Endodermal cell (in vitro differentiated cells): ENCODE results near the gene SYNDIG1. TPM values are rescaled to one million over a fixed set of nuclear protein-coding genes. Genes with fewer than 3 reads are reported as not detected.
A peak's percentile ranks its signal among the peaks of the same experiment; 100 is the strongest.

Source experiments
- DNase-seq: peaks from one replicate; pipeline ENCODE4 v3.0.0-alpha.2; 2017
- H3K27ac ChIP-seq: 2 replicates; pipeline ENCODE4 v1.5.1; 2013; ENCODE audit warnings: mild to moderate bottlenecking, low read depth, low read length, moderate library complexity
- H3K27me3 ChIP-seq: 2 replicates; pipeline ENCODE4 v1.6.1; 2013; ENCODE audit warnings: mild to moderate bottlenecking, low read length, moderate library complexity; ENCODE audit not compliant: insufficient read depth, control insufficient read depth, poor library complexity, severe bottlenecking
- H3K36me3 ChIP-seq: 2 replicates; pipeline ENCODE4 v1.7.0; 2013; ENCODE audit warnings: mild to moderate bottlenecking, low read length, moderate library complexity; ENCODE audit not compliant: control insufficient read depth, insufficient read depth
- H3K4me1 ChIP-seq: one replicate; pipeline ENCODE4 v1.7.0; 2013; ENCODE audit warnings: low read length; ENCODE audit not compliant: control insufficient read depth, insufficient read depth
- H3K4me3 ChIP-seq: 2 replicates; pipeline ENCODE4 v1.5.1; 2013; ENCODE audit warnings: mild to moderate bottlenecking, low read length, moderate library complexity
- H3K9ac ChIP-seq: 2 replicates; pipeline ENCODE4 v1.6.1; 2013; ENCODE audit warnings: mild to moderate bottlenecking, low read length, moderate library complexity; ENCODE audit not compliant: poor library complexity, severe bottlenecking; ENCODE audit errors: extremely low read depth
- H3K9me3 ChIP-seq: 2 replicates; pipeline ENCODE4 v1.6.1; 2013; ENCODE audit warnings: mild to moderate bottlenecking, low read length, moderate library complexity; ENCODE audit not compliant: control insufficient read depth
- H3K27ac Mint-ChIP-seq: 2 replicates; pipeline ENCODE4 v1.8.0; 2020; ENCODE audit warnings: mixed read lengths
- H3K27me3 Mint-ChIP-seq: 2 replicates; pipeline ENCODE4 v1.8.0; 2021; ENCODE audit warnings: mild to moderate bottlenecking, mixed read lengths; ENCODE audit not compliant: insufficient read depth
- H3K36me3 Mint-ChIP-seq: 2 replicates; pipeline ENCODE4 v1.8.0; 2020; ENCODE audit warnings: low read depth, mixed read lengths
- H3K4me1 Mint-ChIP-seq: 2 replicates; pipeline ENCODE4 v1.8.0; 2020; ENCODE audit warnings: mixed read lengths
- H3K4me3 Mint-ChIP-seq: 2 replicates; pipeline ENCODE4 v1.8.0; 2020; ENCODE audit warnings: mild to moderate bottlenecking, moderate library complexity, mixed read lengths
- H3K9me3 Mint-ChIP-seq: 2 replicates; pipeline ENCODE4 v1.8.0; 2020; ENCODE audit warnings: mild to moderate bottlenecking, mixed read lengths
- WGBS, 2 experiments: methylation state at CpG; one replicate each; pipeline versions ENCODE4 v1.1.5 to v1.1.7; 2013; ENCODE audit warnings: missing lambda C conversion rate in 2 of 2, mixed read lengths in 1 of 2; ENCODE audit not compliant: insufficient coverage in 1 of 2, insufficient read length in 1 of 2; 5-methylcytosine and 5-hydroxymethylcytosine counted together
- total RNA-seq, 2 donors: library from RNA; stranded (reverse); fragmentation: NEBNext Ultra II Directional in 1 of 2; extraction: Animal tissue kit (Norgen Biotek cat#: 25700) in 1 of 2; gene quantifications; 2 replicates in 1 of 2; 3 replicates in 1 of 2; pipeline ENCODE4 v1.2.1, GENCODE V29; 2021
- TF ChIP-seq, protein P1 (sequence below): fragments of 200-600 bp; sonication (generic); conservative IDR thresholded peaks from 2 replicates; pipeline ENCODE4 v1.5.0; 2021; ENCODE audit warnings: antibody characterized with exemption, mild to moderate bottlenecking

SYNDIG1 gene
- total RNA-seq, 2 donors from 2014 or later = 5.5 to 6.8 TPM

DNA sequence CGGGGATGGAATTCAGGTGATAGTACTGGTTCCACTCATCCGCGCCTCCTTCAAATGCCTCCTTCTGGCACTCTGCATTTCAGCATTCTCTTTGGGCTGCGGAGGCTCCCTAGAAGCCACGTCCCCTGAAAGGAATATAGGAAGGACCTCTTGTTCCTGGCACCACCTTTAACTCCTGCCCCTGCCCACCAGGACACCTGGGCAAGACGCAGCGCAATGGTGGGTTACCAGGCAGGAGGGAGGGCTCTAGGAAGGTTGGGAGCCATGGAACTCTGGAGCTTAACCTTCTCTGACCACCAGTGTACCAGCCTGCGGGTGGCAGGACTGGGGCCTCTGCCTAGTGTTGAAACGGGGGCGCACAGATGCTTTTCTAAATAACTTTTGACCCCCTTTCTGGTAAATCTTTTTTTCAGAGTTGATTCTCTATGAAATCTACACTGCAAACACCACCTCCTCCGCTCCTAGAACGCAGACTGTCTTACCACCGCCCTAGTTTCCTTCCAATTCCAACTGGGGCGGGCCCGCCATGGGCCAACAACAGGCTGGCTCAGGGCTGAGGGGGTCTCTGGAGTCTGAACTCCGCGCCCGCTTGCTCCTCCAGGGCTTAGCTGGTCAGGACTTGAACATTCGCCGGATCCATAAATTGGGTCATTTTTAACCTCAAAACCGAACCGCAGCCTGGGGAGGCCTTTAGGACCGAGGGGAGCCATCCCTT, 871 bp upstream of the SYNDIG1 start:
- 37 to 39% methylated on average over 7 to 23 of the region's 23 CpGs for WGBS, 2 experiments
- Histone ChIP-seq H3K9ac (peak overlapping the region; percentile 25), H3K4me1 (peaks cover 12% of the 10 kb centered on the region), H3K27me3 (peaks cover 39% of the 10 kb centered on the region), H3K27ac (no peak overlapping the region), H3K4me3 (peak overlapping the region; percentile 88), H3K9me3 (no peaks in the 10 kb centered on the region), H3K36me3 (no peaks in the 10 kb centered on the region)
- Mint-ChIP-seq H3K9me3 (no peaks in the 10 kb centered on the region), H3K36me3 (no peaks in the 10 kb centered on the region), H3K4me3 (peak overlapping the region; percentile 76), H3K4me1 (peaks cover 20% of the 10 kb centered on the region), H3K27me3 (peaks cover 90% of the 10 kb centered on the region), H3K27ac (no peak overlapping the region)
- TF ChIP-seq, protein P1, sequence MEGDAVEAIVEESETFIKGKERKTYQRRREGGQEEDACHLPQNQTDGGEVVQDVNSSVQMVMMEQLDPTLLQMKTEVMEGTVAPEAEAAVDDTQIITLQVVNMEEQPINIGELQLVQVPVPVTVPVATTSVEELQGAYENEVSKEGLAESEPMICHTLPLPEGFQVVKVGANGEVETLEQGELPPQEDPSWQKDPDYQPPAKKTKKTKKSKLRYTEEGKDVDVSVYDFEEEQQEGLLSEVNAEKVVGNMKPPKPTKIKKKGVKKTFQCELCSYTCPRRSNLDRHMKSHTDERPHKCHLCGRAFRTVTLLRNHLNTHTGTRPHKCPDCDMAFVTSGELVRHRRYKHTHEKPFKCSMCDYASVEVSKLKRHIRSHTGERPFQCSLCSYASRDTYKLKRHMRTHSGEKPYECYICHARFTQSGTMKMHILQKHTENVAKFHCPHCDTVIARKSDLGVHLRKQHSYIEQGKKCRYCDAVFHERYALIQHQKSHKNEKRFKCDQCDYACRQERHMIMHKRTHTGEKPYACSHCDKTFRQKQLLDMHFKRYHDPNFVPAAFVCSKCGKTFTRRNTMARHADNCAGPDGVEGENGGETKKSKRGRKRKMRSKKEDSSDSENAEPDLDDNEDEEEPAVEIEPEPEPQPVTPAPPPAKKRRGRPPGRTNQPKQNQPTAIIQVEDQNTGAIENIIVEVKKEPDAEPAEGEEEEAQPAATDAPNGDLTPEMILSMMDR = no peak
- peak; percentile 66 for DNase-seq

DNA sequence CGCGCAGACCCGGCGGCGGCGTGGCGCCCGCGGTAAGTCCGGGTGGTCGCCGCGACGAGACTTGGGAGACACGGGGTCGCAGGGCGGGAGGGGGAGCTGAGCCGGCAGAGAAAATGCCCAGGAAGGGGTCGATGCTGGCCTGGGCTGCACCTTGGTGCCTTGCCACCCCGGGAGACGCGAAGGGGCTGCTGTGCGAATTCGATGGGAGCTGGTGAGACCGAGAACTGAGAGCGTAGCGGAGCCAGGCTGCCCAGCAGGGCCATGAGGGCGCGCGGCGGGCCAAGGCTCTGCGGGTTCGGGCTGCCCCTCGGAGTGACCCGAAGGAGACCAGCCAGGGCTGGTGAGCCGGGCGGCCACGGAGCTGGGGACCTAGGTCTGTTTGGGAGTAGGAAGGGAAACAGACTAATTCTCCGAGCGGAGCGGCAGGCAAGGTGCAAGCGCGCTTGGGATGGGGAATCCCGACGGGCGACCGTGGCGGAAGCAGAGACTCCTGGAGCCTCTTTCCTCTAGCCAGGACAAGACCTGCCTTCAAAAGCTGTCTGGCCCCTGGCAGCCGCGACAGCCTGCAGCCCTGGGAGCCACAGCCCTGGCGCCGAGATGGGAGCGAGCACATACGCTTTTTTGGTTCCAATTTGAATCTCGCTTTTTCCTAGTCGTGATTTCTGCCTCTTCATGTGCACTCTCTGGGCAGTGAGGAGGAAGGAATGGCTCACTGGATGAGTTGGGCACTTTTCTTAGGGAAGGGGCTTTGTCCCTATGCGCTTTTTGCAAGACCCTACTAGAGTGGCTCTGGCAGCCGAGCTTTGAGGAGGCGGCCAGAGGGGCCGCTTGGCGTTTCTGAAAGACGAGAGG, 691 bp downstream of the SYNDIG1 start:
- peak overlapping the region; percentile 76 for H3K4me3 Mint-ChIP-seq
- H3K27me3 Mint-ChIP-seq = peaks cover 88% of the 10 kb centered on the region
- H3K27ac Mint-ChIP-seq = no peak overlapping the region
- H3K9me3 Mint-ChIP-seq = no peaks in the 10 kb centered on the region
- Histone ChIP-seq H3K4me3 (peak overlapping the region; percentile 88), H3K36me3 (no peaks in the 10 kb centered on the region), H3K9me3 (no peaks in the 10 kb centered on the region), H3K27me3 (peaks cover 39% of the 10 kb centered on the region), H3K27ac (no peak overlapping the region), H3K9ac (no peak overlapping the region), H3K4me1 (peaks cover 2% of the 10 kb centered on the region)
- no peaks in the 10 kb centered on the region for H3K36me3 Mint-ChIP-seq
- TF ChIP-seq, protein P1 = no peak
- DNase-seq = peak; percentile 79
- H3K4me1 Mint-ChIP-seq = peaks cover 25% of the 10 kb centered on the region
- 0% methylated on average over 22 to 62 of the region's 62 CpGs for WGBS, 2 experiments

GRCh38 chr20:24470746-24471582, 1.5 kb downstream of the SYNDIG1 start:
- Mint-ChIP-seq H3K4me3 (peak overlapping the region; percentile 76), H3K4me1 (peaks cover 23% of the 10 kb centered on the region), H3K9me3 (no peaks in the 10 kb centered on the region), H3K27ac (no peak overlapping the region), H3K27me3 (peaks cover 79% of the 10 kb centered on the region), H3K36me3 (no peaks in the 10 kb centered on the region)
- H3K36me3 ChIP-seq = no peaks in the 10 kb centered on the region
- no peaks in the 10 kb centered on the region for H3K4me1 ChIP-seq
- TF ChIP-seq, protein P1 = no peak
- H3K9me3 ChIP-seq = no peaks in the 10 kb centered on the region
- peaks cover 39% of the 10 kb centered on the region for H3K27me3 ChIP-seq
- WGBS, 2 experiments = 0 to 1% methylated on average over 11 to 55 of the region's 56 CpGs
- H3K9ac ChIP-seq = peak overlapping the region; percentile 7
- H3K4me3 ChIP-seq = peak overlapping the region; percentile 88
- peak; percentile 75 for DNase-seq
- H3K27ac ChIP-seq = no peak overlapping the region
